Loucy (cell line): ENCODE data around the gene DRD4.

Experiments
- CTCF ChIP-seq: fragments of 200-600 bp; sonication (generic); conservative IDR thresholded peaks from 2 replicates; pipeline ENCODE4 v1.5.1; 2014; ENCODE audit warnings: mild to moderate bottlenecking, antibody characterized with exemption, low read length
- EZH2phosphoT487 ChIP-seq: fragments of 200-600 bp; IDR thresholded peaks from 2 replicates; pipeline ENCODE4 v1.6.1; 2018; ENCODE audit warnings: antibody characterized with exemption, mild to moderate bottlenecking, moderate library complexity, borderline replicate concordance

- TF ChIP-seq CTCF, result no peak
- no peak for TF ChIP-seq EZH2phosphoT487
These were observed 19.0 kb upstream of the DRD4 start for GRCh38 chr11:617912-618682.
